Measurements from ENCODE around the gene SLC4A7.

Gene SLC4A7

DNA sequence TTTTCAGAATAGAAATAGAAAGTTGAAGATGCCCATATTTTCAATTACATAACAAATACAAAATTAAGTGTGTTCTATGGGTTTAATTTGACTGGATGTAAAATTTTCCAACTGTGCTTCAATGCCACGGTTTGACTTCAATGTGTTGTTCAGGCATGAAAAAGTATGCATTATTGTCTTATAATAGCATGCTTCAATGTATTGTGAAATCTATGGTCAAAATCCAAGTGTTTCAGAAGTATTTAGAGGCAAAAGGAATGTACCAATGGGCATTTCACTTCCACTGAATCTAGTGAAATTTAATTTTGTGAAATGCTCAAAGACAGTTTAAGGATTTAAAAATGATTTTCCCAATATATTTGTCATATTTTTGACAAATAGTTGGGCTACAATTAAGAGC, 131.0 kb downstream of the SLC4A7 start:
- POLR2A ChIA-PET: no interaction called here
- CTCF ChIA-PET: no interaction called here

DNA sequence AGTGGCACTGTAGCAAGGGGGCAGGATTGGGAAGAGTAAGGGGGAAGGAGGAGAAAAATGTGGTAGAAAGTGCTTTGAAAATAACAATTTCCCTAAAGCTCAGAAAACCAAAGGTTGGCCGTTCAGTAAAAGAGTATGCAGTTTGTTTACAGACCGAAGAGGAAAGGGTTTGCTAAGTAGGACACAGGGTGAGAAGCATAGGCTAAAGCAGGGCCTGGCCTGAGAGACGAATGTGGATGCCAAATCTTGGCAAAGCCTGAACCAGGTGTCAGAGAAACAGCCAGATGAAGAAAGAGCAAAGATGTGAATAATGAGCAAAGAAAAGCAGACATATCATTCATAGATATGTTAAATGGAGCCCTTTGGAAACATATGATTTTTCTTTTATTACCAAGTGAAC, 132.1 kb downstream of the SLC4A7 start:
- Histone ChIP-seq H3K27ac (ENCODE audit: extremely low read depth, low read depth, low read length) (no peak overlapping the region), H3K36me3 (ENCODE audit: control insufficient read depth in 2 of 2, insufficient read depth in 1 of 2, low read length in 2 of 2) (no peaks in the 10 kb centered on the region), H3K4me1 (ENCODE audit: control insufficient read depth, insufficient read depth, low read length) (no peaks in the 10 kb centered on the region), H3K9me3 (ENCODE audit: control insufficient read depth, insufficient read depth, low read depth, low read length) (no peaks in the 10 kb centered on the region), H3K4me3 (ENCODE audit: low read depth, low read length) (no peak overlapping the region)
- ChIA-PET CTCF (no interaction called here), POLR2A (no interaction called here)
- TF ChIP-seq, protein P1, sequence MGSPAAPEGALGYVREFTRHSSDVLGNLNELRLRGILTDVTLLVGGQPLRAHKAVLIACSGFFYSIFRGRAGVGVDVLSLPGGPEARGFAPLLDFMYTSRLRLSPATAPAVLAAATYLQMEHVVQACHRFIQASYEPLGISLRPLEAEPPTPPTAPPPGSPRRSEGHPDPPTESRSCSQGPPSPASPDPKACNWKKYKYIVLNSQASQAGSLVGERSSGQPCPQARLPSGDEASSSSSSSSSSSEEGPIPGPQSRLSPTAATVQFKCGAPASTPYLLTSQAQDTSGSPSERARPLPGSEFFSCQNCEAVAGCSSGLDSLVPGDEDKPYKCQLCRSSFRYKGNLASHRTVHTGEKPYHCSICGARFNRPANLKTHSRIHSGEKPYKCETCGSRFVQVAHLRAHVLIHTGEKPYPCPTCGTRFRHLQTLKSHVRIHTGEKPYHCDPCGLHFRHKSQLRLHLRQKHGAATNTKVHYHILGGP (tag by site-specific recombination; IDR thresholded peaks at IDR 0.05): no peak
- TF ChIP-seq KLF16 (tag by site-specific recombination; IDR thresholded peaks at IDR 0.05) (no peak), ZNF610 (tag by site-specific recombination; IDR thresholded peaks at IDR 0.05; ENCODE audit: borderline replicate concordance) (no peak), ZNF660 (tag by site-specific recombination; IDR thresholded peaks at IDR 0.05) (no peak), ZXDB (tag by site-specific recombination; IDR thresholded peaks at IDR 0.05) (no peak), ZNF146 (tag by site-specific recombination; IDR thresholded peaks at IDR 0.05) (no peak), ZNF670 (tag by site-specific recombination; IDR thresholded peaks at IDR 0.05; ENCODE audit: low read depth) (no peak), ZSCAN23 (tag by site-specific recombination; IDR thresholded peaks at IDR 0.05) (no peak), ZNF544 (tag by site-specific recombination; IDR thresholded peaks at IDR 0.05) (no peak), ZNF658 (tag by site-specific recombination; IDR thresholded peaks at IDR 0.05) (no peak)
- TF ChIP-seq, protein P2, sequence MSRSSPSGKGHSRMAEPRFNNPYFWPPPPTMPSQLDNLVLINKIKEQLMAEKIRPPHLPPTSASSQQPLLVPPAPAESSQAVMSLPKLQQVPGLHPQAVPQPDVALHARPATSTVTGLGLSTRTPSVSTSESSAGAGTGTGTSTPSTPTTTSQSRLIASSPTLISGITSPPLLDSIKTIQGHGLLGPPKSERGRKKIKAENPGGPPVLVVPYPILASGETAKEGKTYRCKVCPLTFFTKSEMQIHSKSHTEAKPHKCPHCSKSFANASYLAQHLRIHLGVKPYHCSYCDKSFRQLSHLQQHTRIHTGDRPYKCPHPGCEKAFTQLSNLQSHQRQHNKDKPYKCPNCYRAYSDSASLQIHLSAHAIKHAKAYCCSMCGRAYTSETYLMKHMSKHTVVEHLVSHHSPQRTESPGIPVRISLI (tag by site-specific recombination; IDR thresholded peaks at IDR 0.05): no peak
- TF ChIP-seq, protein P3, sequence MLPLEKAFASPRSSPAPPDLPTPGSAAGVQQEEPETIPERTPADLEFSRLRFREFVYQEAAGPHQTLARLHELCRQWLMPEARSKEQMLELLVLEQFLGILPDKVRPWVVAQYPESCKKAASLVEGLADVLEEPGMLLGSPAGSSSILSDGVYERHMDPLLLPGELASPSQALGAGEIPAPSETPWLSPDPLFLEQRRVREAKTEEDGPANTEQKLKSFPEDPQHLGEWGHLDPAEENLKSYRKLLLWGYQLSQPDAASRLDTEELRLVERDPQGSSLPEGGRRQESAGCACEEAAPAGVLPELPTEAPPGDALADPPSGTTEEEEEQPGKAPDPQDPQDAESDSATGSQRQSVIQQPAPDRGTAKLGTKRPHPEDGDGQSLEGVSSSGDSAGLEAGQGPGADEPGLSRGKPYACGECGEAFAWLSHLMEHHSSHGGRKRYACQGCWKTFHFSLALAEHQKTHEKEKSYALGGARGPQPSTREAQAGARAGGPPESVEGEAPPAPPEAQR (tag by site-specific recombination; IDR thresholded peaks at IDR 0.05): no peak
- TF ChIP-seq, protein P4, sequence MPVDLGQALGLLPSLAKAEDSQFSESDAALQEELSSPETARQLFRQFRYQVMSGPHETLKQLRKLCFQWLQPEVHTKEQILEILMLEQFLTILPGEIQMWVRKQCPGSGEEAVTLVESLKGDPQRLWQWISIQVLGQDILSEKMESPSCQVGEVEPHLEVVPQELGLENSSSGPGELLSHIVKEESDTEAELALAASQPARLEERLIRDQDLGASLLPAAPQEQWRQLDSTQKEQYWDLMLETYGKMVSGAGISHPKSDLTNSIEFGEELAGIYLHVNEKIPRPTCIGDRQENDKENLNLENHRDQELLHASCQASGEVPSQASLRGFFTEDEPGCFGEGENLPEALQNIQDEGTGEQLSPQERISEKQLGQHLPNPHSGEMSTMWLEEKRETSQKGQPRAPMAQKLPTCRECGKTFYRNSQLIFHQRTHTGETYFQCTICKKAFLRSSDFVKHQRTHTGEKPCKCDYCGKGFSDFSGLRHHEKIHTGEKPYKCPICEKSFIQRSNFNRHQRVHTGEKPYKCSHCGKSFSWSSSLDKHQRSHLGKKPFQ (tag by site-specific recombination; IDR thresholded peaks at IDR 0.05): no peak
- TF ChIP-seq, protein P5, sequence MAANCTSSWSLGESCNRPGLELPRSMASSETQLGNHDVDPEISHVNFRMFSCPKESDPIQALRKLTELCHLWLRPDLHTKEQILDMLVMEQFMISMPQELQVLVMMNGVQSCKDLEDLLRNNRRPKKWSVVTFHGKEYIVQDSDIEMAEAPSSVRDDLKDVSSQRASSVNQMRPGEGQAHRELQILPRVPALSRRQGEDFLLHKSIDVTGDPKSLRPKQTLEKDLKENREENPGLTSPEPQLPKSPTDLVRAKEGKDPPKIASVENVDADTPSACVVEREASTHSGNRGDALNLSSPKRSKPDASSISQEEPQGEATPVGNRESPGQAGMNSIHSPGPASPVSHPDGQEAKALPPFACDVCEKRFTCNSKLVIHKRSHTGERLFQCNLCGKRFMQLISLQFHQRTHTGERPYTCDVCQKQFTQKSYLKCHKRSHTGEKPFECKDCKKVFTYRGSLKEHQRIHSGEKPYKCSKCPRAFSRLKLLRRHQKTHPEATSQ (tag by site-specific recombination; IDR thresholded peaks at IDR 0.05): no peak
- TF ChIP-seq, protein P6, sequence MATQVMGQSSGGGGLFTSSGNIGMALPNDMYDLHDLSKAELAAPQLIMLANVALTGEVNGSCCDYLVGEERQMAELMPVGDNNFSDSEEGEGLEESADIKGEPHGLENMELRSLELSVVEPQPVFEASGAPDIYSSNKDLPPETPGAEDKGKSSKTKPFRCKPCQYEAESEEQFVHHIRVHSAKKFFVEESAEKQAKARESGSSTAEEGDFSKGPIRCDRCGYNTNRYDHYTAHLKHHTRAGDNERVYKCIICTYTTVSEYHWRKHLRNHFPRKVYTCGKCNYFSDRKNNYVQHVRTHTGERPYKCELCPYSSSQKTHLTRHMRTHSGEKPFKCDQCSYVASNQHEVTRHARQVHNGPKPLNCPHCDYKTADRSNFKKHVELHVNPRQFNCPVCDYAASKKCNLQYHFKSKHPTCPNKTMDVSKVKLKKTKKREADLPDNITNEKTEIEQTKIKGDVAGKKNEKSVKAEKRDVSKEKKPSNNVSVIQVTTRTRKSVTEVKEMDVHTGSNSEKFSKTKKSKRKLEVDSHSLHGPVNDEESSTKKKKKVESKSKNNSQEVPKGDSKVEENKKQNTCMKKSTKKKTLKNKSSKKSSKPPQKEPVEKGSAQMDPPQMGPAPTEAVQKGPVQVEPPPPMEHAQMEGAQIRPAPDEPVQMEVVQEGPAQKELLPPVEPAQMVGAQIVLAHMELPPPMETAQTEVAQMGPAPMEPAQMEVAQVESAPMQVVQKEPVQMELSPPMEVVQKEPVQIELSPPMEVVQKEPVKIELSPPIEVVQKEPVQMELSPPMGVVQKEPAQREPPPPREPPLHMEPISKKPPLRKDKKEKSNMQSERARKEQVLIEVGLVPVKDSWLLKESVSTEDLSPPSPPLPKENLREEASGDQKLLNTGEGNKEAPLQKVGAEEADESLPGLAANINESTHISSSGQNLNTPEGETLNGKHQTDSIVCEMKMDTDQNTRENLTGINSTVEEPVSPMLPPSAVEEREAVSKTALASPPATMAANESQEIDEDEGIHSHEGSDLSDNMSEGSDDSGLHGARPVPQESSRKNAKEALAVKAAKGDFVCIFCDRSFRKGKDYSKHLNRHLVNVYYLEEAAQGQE (tag by site-specific recombination; IDR thresholded peaks at IDR 0.05): no peak

More for the DNA sequence above, 131.0 kb downstream of the SLC4A7 start:
- Histone ChIP-seq H3K4me1 (ENCODE audit: control insufficient read depth, insufficient read depth, low read length) (no peaks in the 10 kb centered on the region), H3K4me3 (ENCODE audit: low read depth, low read length) (no peak overlapping the region), H3K36me3 (ENCODE audit: control insufficient read depth in 2 of 2, insufficient read depth in 1 of 2, low read length in 2 of 2) (no peaks in the 10 kb centered on the region), H3K9me3 (ENCODE audit: control insufficient read depth, insufficient read depth, low read depth, low read length) (no peaks in the 10 kb centered on the region), H3K27ac (ENCODE audit: extremely low read depth, low read depth, low read length) (no peak overlapping the region)
- TF ChIP-seq, protein P7, sequence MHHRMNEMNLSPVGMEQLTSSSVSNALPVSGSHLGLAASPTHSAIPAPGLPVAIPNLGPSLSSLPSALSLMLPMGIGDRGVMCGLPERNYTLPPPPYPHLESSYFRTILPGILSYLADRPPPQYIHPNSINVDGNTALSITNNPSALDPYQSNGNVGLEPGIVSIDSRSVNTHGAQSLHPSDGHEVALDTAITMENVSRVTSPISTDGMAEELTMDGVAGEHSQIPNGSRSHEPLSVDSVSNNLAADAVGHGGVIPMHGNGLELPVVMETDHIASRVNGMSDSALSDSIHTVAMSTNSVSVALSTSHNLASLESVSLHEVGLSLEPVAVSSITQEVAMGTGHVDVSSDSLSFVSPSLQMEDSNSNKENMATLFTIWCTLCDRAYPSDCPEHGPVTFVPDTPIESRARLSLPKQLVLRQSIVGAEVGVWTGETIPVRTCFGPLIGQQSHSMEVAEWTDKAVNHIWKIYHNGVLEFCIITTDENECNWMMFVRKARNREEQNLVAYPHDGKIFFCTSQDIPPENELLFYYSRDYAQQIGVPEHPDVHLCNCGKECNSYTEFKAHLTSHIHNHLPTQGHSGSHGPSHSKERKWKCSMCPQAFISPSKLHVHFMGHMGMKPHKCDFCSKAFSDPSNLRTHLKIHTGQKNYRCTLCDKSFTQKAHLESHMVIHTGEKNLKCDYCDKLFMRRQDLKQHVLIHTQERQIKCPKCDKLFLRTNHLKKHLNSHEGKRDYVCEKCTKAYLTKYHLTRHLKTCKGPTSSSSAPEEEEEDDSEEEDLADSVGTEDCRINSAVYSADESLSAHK (tag by site-specific recombination; IDR thresholded peaks at IDR 0.05): no peak
- TF ChIP-seq ZBTB7A (tag by site-specific recombination; IDR thresholded peaks at IDR 0.05; ENCODE audit: low read depth): no peak
- no peak for TF ChIP-seq ZBTB48 (tag by site-specific recombination; IDR thresholded peaks at IDR 0.05)
- TF ChIP-seq ZNF555 (tag by site-specific recombination; conservative IDR thresholded peaks at IDR 0.05): no peak
- TF ChIP-seq, protein P8, sequence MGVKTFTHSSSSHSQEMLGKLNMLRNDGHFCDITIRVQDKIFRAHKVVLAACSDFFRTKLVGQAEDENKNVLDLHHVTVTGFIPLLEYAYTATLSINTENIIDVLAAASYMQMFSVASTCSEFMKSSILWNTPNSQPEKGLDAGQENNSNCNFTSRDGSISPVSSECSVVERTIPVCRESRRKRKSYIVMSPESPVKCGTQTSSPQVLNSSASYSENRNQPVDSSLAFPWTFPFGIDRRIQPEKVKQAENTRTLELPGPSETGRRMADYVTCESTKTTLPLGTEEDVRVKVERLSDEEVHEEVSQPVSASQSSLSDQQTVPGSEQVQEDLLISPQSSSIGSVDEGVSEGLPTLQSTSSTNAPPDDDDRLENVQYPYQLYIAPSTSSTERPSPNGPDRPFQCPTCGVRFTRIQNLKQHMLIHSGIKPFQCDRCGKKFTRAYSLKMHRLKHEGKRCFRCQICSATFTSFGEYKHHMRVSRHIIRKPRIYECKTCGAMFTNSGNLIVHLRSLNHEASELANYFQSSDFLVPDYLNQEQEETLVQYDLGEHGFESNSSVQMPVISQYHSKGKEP (tag by site-specific recombination; IDR thresholded peaks at IDR 0.05): no peak
- TF ChIP-seq KLF1 (tag by site-specific recombination; IDR thresholded peaks at IDR 0.05): no peak
